Measurements from ENCODE around the gene ZNF888. TPM values are rescaled to one million over a fixed set of nuclear protein-coding genes. Genes with fewer than 3 reads are reported as not detected.
"Not testable (repeated sequence)": the region's sequence is repeated elsewhere in the genome, so short reads cannot be mapped to it uniquely, and the experiment has no call there.

Gene ZNF888
- total RNA-seq, 1 donor: 4.7 TPM

GRCh38 chr19:52889076-52889475 is 34.2 kb downstream of the ZNF888 start:
- H3K4me3 ChIP-seq (ENCODE audit: low read depth, low read length): no peak overlapping the region
- DNase-seq (ENCODE audit: low read depth): no peak
- TF ChIP-seq CTCF (IDR thresholded peaks at IDR 0.05; ENCODE audit: insufficient read depth, low read depth, low read length): no peak

- H3K4me3 ChIP-seq (ENCODE audit: low read depth, low read length): no peak overlapping the region
- DNase-seq (ENCODE audit: low read depth): no peak
- no peak for TF ChIP-seq CTCF (IDR thresholded peaks at IDR 0.05; ENCODE audit: insufficient read depth, low read depth, low read length)
These were observed 42.3 kb downstream of the ZNF888 start for GRCh38 chr19:52880895-52881389.

GRCh38 chr19:52872996-52873395 is 50.2 kb downstream of the ZNF888 start:
- not testable (repeated sequence) for H3K4me3 ChIP-seq (ENCODE audit: low read depth, low read length); DNase-seq (ENCODE audit: low read depth)

- no peak overlapping the region for H3K4me3 ChIP-seq (ENCODE audit: low read depth, low read length)
- DNase-seq (ENCODE audit: low read depth): no peak
- TF ChIP-seq CTCF (IDR thresholded peaks at IDR 0.05; ENCODE audit: insufficient read depth, low read depth, low read length): no peak
These were observed 51.8 kb downstream of the ZNF888 start for GRCh38 chr19:52871466-52871865.

GRCh38 chr19:52868031-52868430 is 55.2 kb downstream of the ZNF888 start:
- not testable (repeated sequence) for H3K4me3 ChIP-seq (ENCODE audit: low read depth, low read length); DNase-seq (ENCODE audit: low read depth)

- peak within 1 kb of the TSS; percentile 79 for H3K4me3 ChIP-seq (ENCODE audit: low read depth, low read length)
- DNase-seq (ENCODE audit: low read depth): peak; percentile 71
These were observed 65.6 kb downstream of the ZNF888 start, which contains the start of gene ZNF468 for GRCh38 chr19:52857378-52858191. Gene ZNF468 (minus strand): TSS chr19:52857619. CDS start chr19:52854272, 3,347 bp downstream.

GRCh38 chr19:52856540-52857377 is 66.5 kb downstream of the ZNF888 start:
- peak overlapping the region; percentile 79 for H3K4me3 ChIP-seq (ENCODE audit: low read depth, low read length)
- DNase-seq (ENCODE audit: low read depth): peak; percentile 36

Small RNAs within 50 kb of the gene (small RNA-seq; reads per million reads assigned to genes)
- 0.66 reads per million for gene ZNF320

Other genes starting within 250 kb of the ZNF888 start
- 10.0 and 13.4 TPM in 2 replicates for gene ZNF611, start 188.4 kb downstream of the ZNF888 start, total RNA-seq
- 2.3 and 5.6 TPM in 2 replicates for gene ZNF600, start 136.6 kb downstream of the ZNF888 start, total RNA-seq
- 11.3 and 18.6 TPM in 2 replicates for gene ZNF28, start 101.8 kb downstream of the ZNF888 start, total RNA-seq
- gene ZNF468, start 65.8 kb downstream of the ZNF888 start, total RNA-seq: 12.6 and 16.8 TPM in 2 replicates
- 6.4 and 18.6 TPM in 2 replicates for gene ZNF320, start 25.8 kb downstream of the ZNF888 start, total RNA-seq
- 4.5 and 11.7 TPM in 2 replicates for gene ZNF816, start 39.5 kb upstream of the ZNF888 start, total RNA-seq
- gene ERVV-1, start 90.5 kb upstream of the ZNF888 start, total RNA-seq: not detected in 2 replicates
- gene ERVV-2, start 121.3 kb upstream of the ZNF888 start, total RNA-seq: not detected in 2 replicates
- 25.4 and 31.1 TPM in 2 replicates for gene ZNF160, start 180.0 kb upstream of the ZNF888 start, total RNA-seq
- 2.2 and 2.6 TPM in 2 replicates for gene ZNF415, start 209.5 kb upstream of the ZNF888 start, total RNA-seq
- 6.8 and 7.8 TPM in 2 replicates for gene ZNF347, start 235.6 kb upstream of the ZNF888 start, total RNA-seq